ENCODE results near the gene ECM2.

DNA sequence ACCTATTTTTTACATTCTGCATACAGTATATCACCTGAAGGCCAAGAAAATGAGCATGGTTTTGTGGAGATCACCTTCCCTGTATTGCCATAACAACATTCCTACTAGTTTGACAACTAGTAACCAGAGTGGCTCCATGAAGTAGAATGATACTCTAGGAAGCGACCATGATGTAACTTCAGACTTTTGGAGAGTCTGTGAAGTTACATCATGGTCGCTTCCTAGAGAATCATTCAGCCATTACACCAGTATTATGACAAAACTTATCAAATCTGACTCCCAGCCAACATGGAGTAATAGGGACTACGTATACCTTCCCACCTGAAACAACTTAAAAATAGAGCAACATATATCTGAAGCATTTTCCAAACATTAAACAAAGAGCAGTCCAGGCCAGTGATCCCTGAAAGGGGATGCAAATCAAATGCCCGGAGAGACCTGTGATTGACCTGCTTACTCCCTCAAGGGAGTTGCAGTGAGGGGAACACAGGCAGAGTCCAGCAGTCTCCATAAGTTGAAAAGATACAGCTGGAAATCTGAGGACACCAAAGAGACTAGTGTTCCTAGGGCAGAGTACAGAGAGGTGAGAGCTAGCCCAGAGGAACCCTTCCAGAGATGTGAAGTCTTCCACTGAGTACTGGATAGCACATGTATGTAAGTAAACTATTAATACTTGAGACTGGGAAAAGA is 7.8 kb downstream of the ECM2 start:
- TF ChIP-seq EZH2 (IDR thresholded peaks at IDR 0.05; ENCODE audit: insufficient read depth, poor library complexity, severe bottlenecking) = no peak
- TF ChIP-seq EZH2phosphoT487 (IDR thresholded peaks at IDR 0.05; ENCODE audit: insufficient read depth, low read depth) = no peak

All from GM23248 (cell line).